IPS-18a (cell line): ENCODE data around the gene BMI1.

Experiments used
- H3K27ac ChIP-seq: one replicate; pipeline ENCODE4 v1.5.1; 2013; ENCODE audit warnings: low read length
- H3K27me3 ChIP-seq: one replicate; pipeline ENCODE4 v1.6.1; 2013; ENCODE audit warnings: mild to moderate bottlenecking, low read length; ENCODE audit not compliant: control insufficient read depth, insufficient read depth
- H3K36me3 ChIP-seq: one replicate; pipeline ENCODE4 v1.6.1; 2013; ENCODE audit warnings: low read depth, low read length; ENCODE audit not compliant: control insufficient read depth
- H3K4me1 ChIP-seq: one replicate; pipeline ENCODE4 v1.6.1; 2013; ENCODE audit warnings: low read depth, low read length; ENCODE audit not compliant: control insufficient read depth
- H3K4me3 ChIP-seq: one replicate; pipeline ENCODE4 v1.5.1; 2013; ENCODE audit warnings: low read length
- H3K9ac ChIP-seq: one replicate; pipeline ENCODE4 v1.6.1; 2013; ENCODE audit warnings: mild to moderate bottlenecking, low read length, moderate library complexity
- H3K9me3 ChIP-seq: one replicate; pipeline ENCODE4 v1.6.1; 2013; ENCODE audit warnings: low read depth, low read length; ENCODE audit not compliant: control insufficient read depth

Gene BMI1

DNA sequence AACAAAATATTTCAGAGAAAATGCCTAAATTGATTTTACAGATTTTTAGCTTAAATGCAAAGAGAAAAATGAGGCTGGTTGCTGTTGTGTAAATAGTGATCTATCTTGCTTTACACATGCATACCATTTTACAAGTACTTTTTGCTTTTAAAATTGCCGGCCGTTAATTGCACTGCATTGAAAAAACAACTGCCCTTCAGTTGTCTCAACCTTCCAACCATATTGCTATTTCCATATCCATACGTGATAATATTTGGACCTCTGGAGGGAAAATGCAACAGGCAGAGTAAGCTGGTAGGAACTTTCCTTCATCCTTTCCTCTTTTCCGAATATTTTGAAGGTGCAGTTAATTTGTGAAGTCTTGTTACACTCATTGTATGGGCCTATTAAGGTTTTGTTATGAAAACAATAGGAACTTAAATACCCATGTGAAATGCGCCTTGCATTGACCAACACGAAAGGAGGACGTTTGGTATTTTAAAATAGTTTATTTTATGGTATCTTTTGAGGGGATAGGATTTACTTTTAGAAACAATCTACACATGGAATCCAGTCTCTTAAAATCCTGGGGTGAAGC lies 11.3 kb downstream of the BMI1 start:
- Histone ChIP-seq H3K9me3 (no peaks in the 10 kb centered on the region), H3K27me3 (peaks cover 100% of the 10 kb centered on the region), H3K4me1 (peaks cover 6% of the 10 kb centered on the region), H3K36me3 (peaks cover 7% of the 10 kb centered on the region), H3K4me3 (no peak overlapping the region), H3K27ac (no peak overlapping the region), H3K9ac (no peak overlapping the region)

DNA sequence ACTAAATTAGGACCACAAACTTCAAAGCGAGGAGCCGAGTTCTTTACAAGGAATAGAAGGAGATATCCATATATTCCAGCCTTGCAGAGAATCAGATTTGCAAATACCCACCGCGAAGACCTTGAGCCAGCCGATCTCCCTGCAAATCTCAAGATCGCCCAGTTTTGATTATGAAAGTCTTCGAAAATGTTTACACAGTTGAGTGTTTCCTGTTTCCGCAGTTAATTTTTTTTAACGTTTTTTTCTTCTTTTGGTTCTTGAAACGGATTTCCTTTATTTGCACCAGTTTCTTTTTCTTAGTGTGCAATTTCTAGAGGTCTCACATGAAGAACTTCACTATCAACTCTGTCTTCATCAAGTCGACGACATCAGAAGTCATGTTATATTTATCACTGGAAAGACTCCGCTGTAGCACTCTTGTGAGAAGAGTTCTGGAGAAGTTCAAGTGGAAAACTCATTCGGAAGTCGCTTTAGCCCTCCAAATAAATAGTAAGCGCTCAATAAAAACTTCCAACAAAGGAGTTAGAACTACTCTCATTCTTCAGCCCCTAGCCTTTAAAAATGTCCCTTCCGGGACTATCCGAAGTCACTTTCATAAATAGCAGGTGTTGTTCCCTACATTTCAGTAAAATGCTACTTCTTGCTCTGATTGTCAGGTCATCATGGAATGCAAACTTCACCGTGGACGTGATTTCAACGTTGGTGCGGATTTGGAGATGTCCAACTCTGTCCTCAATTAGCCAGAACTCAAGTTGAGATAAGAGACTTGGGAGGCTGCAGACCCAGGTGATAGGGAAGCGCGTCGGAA lies 12.5 kb downstream of the BMI1 start:
- Histone ChIP-seq H3K27ac (no peak overlapping the region), H3K9ac (no peak overlapping the region), H3K27me3 (peaks cover 100% of the 10 kb centered on the region), H3K4me1 (peaks cover 6% of the 10 kb centered on the region), H3K9me3 (no peaks in the 10 kb centered on the region), H3K36me3 (peaks cover 7% of the 10 kb centered on the region), H3K4me3 (no peak overlapping the region)

DNA sequence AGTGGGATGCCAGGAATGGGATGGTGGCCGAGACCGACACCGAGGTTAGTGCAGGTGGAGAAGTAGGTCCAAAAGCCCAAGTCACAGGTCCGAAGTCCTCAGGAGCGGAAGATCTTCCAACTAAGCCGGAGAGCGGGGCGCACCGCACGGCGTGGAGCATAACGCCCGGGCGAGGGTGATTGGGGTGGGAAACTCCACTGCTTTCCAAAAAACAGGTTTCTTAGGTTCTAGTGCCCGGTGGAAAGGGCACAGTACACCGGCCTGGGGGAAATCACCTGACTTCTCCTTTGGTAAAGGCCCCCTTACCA lies 13.0 kb downstream of the BMI1 start:
- no peak overlapping the region for H3K27ac ChIP-seq
- peak overlapping the region; percentile 34 for H3K4me3 ChIP-seq
- peaks cover 7% of the 10 kb centered on the region for H3K36me3 ChIP-seq
- H3K9ac ChIP-seq, result no peak overlapping the region
- H3K27me3 ChIP-seq, result peaks cover 100% of the 10 kb centered on the region
- H3K4me1 ChIP-seq, result peaks cover 6% of the 10 kb centered on the region
- no peaks in the 10 kb centered on the region for H3K9me3 ChIP-seq

DNA sequence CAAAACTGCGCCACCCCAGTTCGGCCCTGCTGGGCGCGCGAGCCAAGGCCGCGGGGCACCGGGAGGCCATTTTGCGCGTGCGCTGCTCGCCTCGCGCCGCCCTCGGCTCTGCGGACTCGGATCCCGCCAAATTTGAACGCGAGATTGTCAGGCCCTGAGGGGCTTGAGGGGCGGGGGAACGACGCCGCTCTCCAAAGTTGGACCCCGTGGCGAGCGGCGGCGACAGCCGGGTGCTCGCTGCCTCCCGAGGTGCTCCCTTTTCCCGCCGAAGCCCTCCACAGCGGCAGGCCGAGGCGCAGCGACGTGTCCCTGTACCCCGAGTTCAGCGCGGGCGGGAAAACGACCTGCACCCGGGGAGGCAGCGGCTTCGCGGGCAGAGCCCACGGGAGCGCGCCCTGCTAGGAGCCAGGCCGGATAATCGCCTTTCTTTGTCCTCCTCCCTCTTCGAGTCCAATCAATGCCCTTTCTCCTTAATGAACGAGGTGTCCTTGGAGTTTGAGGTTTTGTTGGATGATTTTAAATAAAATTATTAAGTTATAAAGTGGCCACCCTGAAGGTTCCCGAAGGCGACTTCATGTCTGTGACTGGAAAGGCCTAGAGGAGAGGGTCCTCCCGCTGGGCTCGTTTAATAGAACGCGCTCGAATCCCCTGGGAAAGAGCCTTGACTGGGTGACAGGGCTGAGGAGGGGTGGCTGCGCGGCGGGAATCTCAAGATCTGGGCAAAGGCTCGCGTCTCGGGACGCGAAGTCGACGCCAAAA lies 13.7 kb downstream of the BMI1 start:
- H3K27me3 ChIP-seq, result peaks cover 100% of the 10 kb centered on the region
- no peak overlapping the region for H3K27ac ChIP-seq
- peak overlapping the region; percentile 39 for H3K4me3 ChIP-seq
- H3K9me3 ChIP-seq, result no peaks in the 10 kb centered on the region
- peaks cover 6% of the 10 kb centered on the region for H3K4me1 ChIP-seq
- H3K9ac ChIP-seq, result no peak overlapping the region
- peaks cover 3% of the 10 kb centered on the region for H3K36me3 ChIP-seq

DNA sequence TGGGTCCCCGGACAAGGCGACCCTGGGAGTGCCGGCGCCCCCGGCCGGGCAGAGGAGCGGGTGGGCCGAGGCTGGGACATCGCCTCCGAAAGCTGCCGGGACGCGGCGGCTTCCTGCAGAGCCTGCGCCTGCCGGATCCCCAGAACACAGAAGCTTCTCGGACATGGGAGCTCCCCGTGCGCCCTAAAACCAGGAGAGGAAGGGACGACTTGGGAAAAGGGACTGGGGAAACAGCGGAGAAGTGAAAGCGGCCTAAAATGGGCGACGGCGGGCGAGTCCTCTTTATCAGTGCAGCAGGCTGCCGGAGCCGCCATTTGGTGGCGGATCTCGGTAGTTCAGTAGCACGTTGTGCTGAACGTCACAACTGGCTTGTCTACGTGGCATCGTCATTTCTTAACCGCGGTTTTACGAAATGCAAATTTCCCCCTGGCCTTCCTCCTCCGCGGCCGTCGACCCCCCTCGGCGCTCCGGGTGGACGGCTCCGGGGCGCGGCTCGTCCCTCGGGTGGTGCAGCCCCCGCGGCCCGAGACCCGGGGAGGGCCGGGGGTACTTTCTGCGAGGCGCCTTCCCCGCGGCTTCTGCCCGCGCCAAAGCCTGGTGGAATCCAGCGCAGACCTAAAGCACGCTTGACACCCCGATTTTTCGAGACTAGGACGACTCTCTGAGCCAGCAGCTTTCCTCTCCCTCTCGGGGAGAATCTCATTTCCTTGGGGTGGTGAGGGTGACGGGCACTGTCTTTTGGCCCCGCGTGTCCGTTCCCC lies 14.5 kb downstream of the BMI1 start:
- H3K27ac ChIP-seq, result no peak overlapping the region
- H3K9ac ChIP-seq, result no peak overlapping the region
- peaks cover 12% of the 10 kb centered on the region for H3K4me1 ChIP-seq
- peaks cover 100% of the 10 kb centered on the region for H3K27me3 ChIP-seq
- H3K4me3 ChIP-seq, result peak overlapping the region; percentile 39
- no peaks in the 10 kb centered on the region for H3K9me3 ChIP-seq
- H3K36me3 ChIP-seq, result no peaks in the 10 kb centered on the region

DNA sequence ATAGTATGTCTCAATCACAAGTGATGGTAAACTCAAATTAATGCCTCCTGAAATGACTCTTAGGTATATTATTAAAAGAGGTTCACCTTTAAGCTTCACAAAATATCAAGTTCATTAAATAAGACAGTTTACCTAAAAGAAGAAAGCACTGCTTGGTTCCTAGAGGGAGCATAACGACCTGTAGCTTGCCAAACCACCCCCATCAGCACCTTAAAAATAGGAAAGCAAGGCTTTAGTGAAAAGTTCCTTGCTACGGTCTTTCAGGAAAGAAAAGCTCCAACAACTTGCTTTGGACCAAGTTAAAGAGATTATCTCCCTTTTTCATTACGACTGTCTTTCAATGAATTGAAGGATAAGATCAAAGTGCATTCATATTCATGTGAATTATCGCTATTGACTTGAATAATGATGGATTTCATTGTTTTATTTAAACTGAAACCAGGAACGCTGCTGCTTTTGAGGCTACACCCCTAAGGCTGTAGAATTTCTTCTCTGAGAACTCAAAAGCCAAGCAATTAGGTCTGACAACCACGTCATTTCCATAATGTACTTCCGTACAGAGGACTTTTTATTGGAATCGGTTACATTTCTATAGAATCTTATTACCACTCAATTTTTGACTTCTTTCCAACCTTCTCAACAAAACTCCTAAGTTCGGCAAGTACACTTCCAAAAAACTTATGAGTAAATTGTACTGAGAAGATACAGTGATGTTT lies 17.4 kb downstream of the BMI1 start:
- no peak overlapping the region for H3K27ac ChIP-seq
- no peaks in the 10 kb centered on the region for H3K9me3 ChIP-seq
- no peak overlapping the region for H3K4me3 ChIP-seq
- H3K4me1 ChIP-seq, result peaks cover 9% of the 10 kb centered on the region
- H3K27me3 ChIP-seq, result peaks cover 99% of the 10 kb centered on the region
- no peak overlapping the region for H3K9ac ChIP-seq
- H3K36me3 ChIP-seq, result no peaks in the 10 kb centered on the region

DNA sequence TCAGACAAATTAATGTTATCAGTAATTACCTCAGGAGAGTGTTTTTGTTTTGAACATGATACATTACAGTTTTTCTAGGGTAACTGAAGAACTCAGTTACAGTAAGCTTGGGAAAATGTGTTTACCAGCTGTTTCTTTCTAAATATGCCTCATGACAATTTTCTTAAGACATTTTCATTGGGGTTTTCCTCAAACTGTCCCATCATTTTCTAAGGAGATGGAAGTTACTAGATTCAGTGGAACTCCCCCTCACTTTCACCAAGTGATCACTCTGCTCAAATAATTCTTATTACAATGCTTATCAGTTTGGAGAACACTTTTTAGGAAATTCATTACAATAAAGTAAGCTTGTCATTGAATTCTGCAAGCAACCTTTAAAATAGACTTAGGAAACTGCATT lies 18.0 kb downstream of the BMI1 start:
- Histone ChIP-seq H3K9me3 (no peaks in the 10 kb centered on the region), H3K4me1 (peaks cover 9% of the 10 kb centered on the region), H3K9ac (no peak overlapping the region), H3K4me3 (no peak overlapping the region), H3K27ac (no peak overlapping the region), H3K27me3 (peaks cover 99% of the 10 kb centered on the region), H3K36me3 (no peaks in the 10 kb centered on the region)

DNA sequence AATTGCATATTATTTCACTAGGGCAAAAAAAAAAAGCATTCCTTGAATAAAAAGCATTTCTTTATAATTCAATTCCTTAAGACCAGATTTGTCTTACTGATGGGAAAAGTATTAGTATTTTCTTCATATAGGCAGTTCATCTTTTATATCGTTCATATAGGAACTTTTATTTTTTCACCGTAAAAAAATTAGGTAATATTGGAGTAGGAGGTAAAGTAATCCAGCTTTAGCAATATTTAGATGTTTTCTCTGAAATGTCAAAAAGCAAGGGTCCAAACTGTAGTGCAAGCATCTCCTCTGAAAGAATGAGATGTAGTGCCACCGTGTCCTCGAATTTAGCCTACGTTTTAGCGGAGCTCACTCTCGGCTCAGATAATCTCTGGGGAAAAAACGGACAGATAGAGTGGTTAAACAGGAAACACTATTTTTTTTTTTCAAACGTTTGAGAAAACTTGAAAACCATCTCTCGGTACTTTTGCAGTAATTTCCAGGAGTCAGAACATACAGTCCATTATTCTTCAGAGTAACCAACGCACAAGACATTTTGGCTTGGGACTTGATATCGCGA lies 18.9 kb downstream of the BMI1 start:
- Histone ChIP-seq H3K4me1 (peaks cover 9% of the 10 kb centered on the region), H3K9ac (peak overlapping the region; percentile 7), H3K27me3 (peaks cover 99% of the 10 kb centered on the region), H3K27ac (no peak overlapping the region), H3K4me3 (peak overlapping the region; percentile 66), H3K36me3 (no peaks in the 10 kb centered on the region), H3K9me3 (no peaks in the 10 kb centered on the region)

DNA sequence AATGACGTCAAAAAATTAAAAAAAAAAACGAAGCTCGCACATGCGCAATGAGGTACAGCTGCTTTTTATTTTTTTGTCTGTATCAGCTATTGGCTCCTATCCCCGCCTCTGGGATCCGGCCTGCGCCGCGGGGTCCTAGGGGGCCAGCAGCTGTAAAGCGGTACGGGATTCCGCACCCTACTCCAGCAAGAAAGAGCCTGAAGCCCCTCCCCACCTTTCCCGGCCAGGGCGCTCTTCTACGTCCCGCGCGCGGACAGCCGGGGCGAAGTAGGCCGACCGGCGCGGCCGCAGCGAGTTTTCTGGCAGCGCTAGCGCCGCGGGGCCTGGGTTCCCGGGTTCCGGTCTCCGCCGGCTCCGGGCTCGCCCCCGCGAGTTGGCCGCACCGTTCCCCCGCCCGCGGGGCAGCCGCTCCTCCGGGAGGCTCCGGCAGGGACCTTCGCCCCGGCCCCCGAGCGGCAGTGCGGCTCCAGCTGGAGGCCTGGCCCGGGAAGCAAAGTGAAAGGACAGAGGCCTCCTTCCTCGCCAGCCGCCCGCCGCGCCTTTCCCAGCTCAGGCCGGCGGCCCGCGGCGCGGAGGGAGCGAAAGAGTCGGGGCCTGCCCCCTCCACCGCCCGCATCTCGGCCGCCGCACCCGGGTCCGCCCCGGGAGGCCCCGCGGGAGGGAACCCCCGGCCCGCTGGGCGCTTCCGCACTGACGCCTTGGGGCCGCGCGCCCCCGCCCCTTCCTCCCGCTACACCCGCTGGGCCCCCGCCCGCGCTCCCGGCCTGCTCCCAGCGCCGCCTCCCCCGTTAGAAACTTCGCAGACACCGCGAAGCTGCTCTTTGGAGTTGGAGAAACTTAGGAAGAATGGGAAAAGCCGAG lies 19.7 kb downstream of the BMI1 start:
- Histone ChIP-seq H3K4me3 (peak overlapping the region; percentile 66), H3K4me1 (peaks cover 9% of the 10 kb centered on the region), H3K36me3 (no peaks in the 10 kb centered on the region), H3K27me3 (peaks cover 99% of the 10 kb centered on the region), H3K9ac (peak overlapping the region; percentile 7), H3K27ac (no peak overlapping the region), H3K9me3 (no peaks in the 10 kb centered on the region)

DNA sequence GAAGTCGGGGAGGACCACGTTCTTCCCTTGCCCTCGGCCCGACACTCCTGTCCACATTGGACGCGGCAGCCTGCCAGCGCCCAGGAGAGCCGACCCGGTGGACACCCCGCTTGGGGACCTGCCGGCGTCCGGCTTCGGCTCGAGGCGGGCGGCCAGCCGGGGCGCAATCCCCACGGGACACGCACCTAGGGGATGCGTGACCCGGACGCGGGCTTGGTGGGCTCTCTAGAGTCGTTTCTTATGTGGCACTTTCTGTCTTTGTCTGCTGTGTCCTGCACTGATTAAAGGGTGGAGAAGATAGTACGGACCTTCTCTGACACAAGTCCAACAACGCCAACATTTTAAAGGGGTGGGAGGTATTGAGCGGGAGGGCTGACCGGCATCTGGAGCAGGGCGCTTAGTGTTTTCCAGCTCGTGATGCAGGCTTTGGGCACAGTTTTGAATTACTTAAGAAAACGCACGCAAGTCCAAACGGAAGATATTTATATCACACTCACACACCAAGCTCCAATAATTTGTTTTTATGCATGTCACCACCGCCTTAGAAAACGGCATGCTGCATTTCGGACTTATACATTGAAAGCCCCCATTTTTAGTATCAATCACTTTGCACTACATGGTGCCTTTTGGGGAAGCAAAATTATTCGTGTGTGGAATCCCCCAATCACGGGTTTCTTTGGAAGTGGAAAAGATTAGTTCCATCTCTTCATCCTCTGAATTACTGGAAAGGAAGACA lies 20.5 kb downstream of the BMI1 start:
- no peak overlapping the region for H3K27ac ChIP-seq
- peak overlapping the region; percentile 66 for H3K4me3 ChIP-seq
- H3K4me1 ChIP-seq, result peaks cover 12% of the 10 kb centered on the region
- no peaks in the 10 kb centered on the region for H3K9me3 ChIP-seq
- H3K36me3 ChIP-seq, result no peaks in the 10 kb centered on the region
- no peak overlapping the region for H3K9ac ChIP-seq
- H3K27me3 ChIP-seq, result peaks cover 99% of the 10 kb centered on the region
